OCI-LY7 (cell line): ENCODE data around the gene KIF1A. TPM values are rescaled to one million over a fixed set of nuclear protein-coding genes. Genes with fewer than 3 reads are reported as not detected.

Experiments used
- BruUV-seq: library from RNA; stranded (reverse); fragments of 400-500 nt; replicated peaks from 2 replicates; lab custom pipeline; 2021; lab: Mats Ljungman, UMichigan
- CTCF ChIA-PET: fragments of 300-600 bp; sonication (Branson Sonifier 250); formaldehyde crosslinking; loops from one replicate; lab custom pipeline; 2022; ENCODE audit warnings: antibody characterized with exemption; ENCODE audit not compliant: unreplicated experiment; lab: Charles Lee
- POLR2A ChIA-PET: fragments of 300-600 bp; sonication (Branson Sonifier 250); formaldehyde crosslinking; loops from one replicate; lab custom pipeline; 2022; ENCODE audit warnings: antibody characterized with exemption; lab: Charles Lee
- DNase-seq: peaks from one replicate; pipeline ENCODE4 v3.0.0-alpha.2; 2015; ENCODE audit warnings: low spot score
- H2AFZ ChIP-seq: fragments of 200-600 bp; sonication (generic), shearing (Covaris generic); 2 replicates; pipeline ENCODE4 v1.6.1; 2014; ENCODE audit warnings: mild to moderate bottlenecking, antibody characterized with exemption, low read length, moderate library complexity
- H3K27ac ChIP-seq: fragments of 200-600 bp; sonication (generic); 2 replicates; pipeline ENCODE4 v1.5.1; 2014; ENCODE audit warnings: mixed run types, low read depth, mild to moderate bottlenecking, moderate library complexity, low read length, inconsistent platforms; ENCODE audit not compliant: poor library complexity, severe bottlenecking
- H3K36me3 ChIP-seq: fragments of 200-600 bp; sonication (generic); 2 replicates; pipeline ENCODE4 v1.6.1; 2014; ENCODE audit warnings: mild to moderate bottlenecking, antibody characterized with exemption, low read length, moderate library complexity, mixed read lengths; ENCODE audit not compliant: insufficient read depth
- H3K4me1 ChIP-seq: fragments of 200-600 bp; sonication (generic); 2 replicates; pipeline ENCODE4 v1.5.1; 2014; ENCODE audit warnings: mild to moderate bottlenecking, low read length; ENCODE audit not compliant: insufficient read depth, poor library complexity, severe bottlenecking
- H3K4me2 ChIP-seq: fragments of 200-600 bp; sonication (generic); 2 replicates; pipeline ENCODE4 v1.6.1; 2014; ENCODE audit warnings: mild to moderate bottlenecking, low read length
- H3K4me3 ChIP-seq: fragments of 200-600 bp; sonication (generic); 2 replicates; pipeline ENCODE4 v1.5.1; 2014; ENCODE audit warnings: mild to moderate bottlenecking, low read depth, low read length; ENCODE audit not compliant: poor library complexity, severe bottlenecking
- H3K79me2 ChIP-seq: fragments of 200-600 bp; sonication (generic); 2 replicates; pipeline ENCODE4 v1.6.1; 2016; ENCODE audit warnings: low read depth, mild to moderate bottlenecking, low read length, moderate library complexity, mixed read lengths; ENCODE audit not compliant: insufficient read depth
- H3K9me2 ChIP-seq: fragments of 200-600 bp; sonication (generic); 2 replicates; pipeline ENCODE4 v1.6.1; 2016; ENCODE audit warnings: mild to moderate bottlenecking, low read length, mixed read lengths; ENCODE audit not compliant: insufficient read depth
- H3K9me3 ChIP-seq: fragments of 200-600 bp; sonication (generic); 2 replicates; pipeline ENCODE4 v1.6.1; 2014; ENCODE audit warnings: mild to moderate bottlenecking, mixed run types, low read length, mixed read lengths
- H4K20me1 ChIP-seq: fragments of 200-600 bp; sonication (generic); 2 replicates; pipeline ENCODE4 v1.6.1; 2014; ENCODE audit warnings: mild to moderate bottlenecking, antibody characterized with exemption, low read length, moderate library complexity, mixed read lengths; ENCODE audit not compliant: insufficient read depth
- EZH2phosphoT487 ChIP-seq: fragments of 200-600 bp; sonication (generic); IDR thresholded peaks from 2 replicates; pipeline ENCODE4 v1.6.1; 2018; ENCODE audit warnings: low read depth, borderline replicate concordance, mild to moderate bottlenecking, mixed run types, antibody characterized with exemption, low read length, moderate library complexity, mixed read lengths
- intact Hi-C: fragments of 100-400 bp; cut with micrococcal nuclease; formaldehyde crosslinking; loops from one replicate; pipeline ENCODE4 v1.10.0; 2022; ENCODE audit not compliant: unreplicated experiment
- total RNA-seq, 2 experiments: library from RNA; depleted of rRNA in 1 of 2; stranded (reverse); fragments of >200 nt in 1 of 2; shearing (Covaris generic) in 1 of 2; gene quantifications; 2 replicates each; pipeline ENCODE4 v1.2.3, GENCODE V29; 2014 to 2022
- TF ChIP-seq, protein P1 (sequence below): fragments of 200-600 bp; sonication (generic); conservative IDR thresholded peaks from 2 replicates; pipeline ENCODE4 v1.5.1; 2014; ENCODE audit warnings: mild to moderate bottlenecking, antibody characterized with exemption, low read length, moderate library complexity, mixed read lengths

The KIF1A gene
- total RNA-seq, 2 experiments from 2014 or later: not detected

DNA sequence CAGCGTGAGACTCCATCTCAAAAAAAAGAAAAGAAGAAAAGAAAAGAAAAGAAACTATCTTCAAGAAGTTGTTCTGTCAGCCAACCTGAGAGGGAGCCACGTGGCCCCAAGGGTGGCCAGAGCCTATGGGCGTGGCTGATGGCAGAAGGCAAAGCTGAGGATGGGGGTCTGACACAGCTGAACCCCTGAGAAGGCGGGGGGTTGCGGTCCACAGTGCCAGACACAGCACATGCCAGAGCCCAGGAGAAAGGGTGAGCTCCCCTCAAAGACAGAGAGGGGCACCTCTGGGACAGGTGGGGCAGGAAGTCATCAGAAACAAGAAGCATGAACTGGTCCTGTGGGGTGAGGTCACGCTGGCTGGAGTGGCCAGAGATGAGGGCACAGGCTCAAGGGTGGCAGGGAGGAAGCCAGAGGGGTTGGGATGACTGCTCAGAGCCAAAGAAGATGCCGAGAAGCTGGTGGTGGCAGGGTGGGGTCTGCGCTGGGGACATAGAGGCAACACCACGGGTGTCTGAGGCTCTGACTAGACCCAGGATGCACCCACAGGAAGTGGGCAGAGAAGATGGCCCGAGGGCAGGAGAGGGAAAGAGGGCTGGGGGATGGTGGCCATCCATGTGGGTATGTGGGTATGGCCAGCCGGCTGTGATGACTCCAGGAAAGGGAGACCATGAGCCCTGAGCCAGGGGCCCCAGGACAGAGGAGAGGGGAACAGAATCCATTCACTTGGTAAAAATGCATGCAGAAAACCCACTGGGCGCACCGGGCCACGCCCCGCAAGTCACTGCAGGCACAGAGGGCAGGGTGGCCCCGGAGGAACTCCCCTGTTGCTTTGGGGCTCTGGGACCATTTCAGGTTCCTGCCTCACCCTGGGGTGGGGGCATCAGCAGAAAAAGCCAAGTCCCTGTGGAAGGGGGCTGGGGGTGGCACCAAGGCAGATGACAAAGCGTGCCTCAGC, 8.4 kb downstream of the KIF1A start:
- no peaks in the 10 kb centered on the region for H3K79me2 ChIP-seq
- POLR2A ChIA-PET: no interaction called here
- no peaks in the 10 kb centered on the region for H3K4me1 ChIP-seq
- 0 out of 2 replicates have a peak, but pooled peaks cover 5% of the 10 kb centered on the region for H3K9me3 ChIP-seq
- H3K36me3 ChIP-seq: no peaks in the 10 kb centered on the region
- H4K20me1 ChIP-seq: no peaks in the 10 kb centered on the region
- no peak overlapping the region for H3K4me2 ChIP-seq
- no TSS peak for BruUV-seq
- no peak overlapping the region for H2AFZ ChIP-seq
- no peak for DNase-seq
- no peak overlapping the region for H3K27ac ChIP-seq
- CTCF ChIA-PET: no interaction called here
- H3K4me3 ChIP-seq: no peak overlapping the region
- intact Hi-C loops: no loop called here
- H3K9me2 ChIP-seq: no peaks in the 10 kb centered on the region
- no peak for TF ChIP-seq EZH2phosphoT487
- TF ChIP-seq, protein P1, sequence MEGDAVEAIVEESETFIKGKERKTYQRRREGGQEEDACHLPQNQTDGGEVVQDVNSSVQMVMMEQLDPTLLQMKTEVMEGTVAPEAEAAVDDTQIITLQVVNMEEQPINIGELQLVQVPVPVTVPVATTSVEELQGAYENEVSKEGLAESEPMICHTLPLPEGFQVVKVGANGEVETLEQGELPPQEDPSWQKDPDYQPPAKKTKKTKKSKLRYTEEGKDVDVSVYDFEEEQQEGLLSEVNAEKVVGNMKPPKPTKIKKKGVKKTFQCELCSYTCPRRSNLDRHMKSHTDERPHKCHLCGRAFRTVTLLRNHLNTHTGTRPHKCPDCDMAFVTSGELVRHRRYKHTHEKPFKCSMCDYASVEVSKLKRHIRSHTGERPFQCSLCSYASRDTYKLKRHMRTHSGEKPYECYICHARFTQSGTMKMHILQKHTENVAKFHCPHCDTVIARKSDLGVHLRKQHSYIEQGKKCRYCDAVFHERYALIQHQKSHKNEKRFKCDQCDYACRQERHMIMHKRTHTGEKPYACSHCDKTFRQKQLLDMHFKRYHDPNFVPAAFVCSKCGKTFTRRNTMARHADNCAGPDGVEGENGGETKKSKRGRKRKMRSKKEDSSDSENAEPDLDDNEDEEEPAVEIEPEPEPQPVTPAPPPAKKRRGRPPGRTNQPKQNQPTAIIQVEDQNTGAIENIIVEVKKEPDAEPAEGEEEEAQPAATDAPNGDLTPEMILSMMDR: no peak

DNA sequence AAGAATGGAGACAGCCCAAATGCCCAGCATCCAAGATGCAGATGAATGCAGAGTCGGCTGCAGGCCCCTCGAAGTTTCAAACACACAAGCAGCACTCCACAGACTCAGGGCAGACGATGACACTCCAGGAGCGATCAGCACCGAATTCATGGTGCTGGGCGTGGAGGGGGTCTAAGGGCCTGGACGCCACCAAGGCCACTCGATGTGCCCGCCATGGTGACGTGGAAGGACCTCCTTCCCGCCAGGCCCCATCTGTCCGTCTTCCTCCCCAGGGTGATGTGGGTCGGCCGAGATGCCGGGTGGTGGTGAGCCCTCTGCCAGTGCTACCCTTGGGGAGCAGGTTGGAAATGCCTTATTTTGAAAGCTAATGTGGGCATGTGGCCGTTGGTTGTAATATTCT, 9.4 kb downstream of the KIF1A start:
- Histone ChIP-seq H3K36me3 (no peaks in the 10 kb centered on the region), H3K9me2 (no peaks in the 10 kb centered on the region), H3K9me3 (0 out of 2 replicates have a peak, but pooled peaks cover 5% of the 10 kb centered on the region), H3K4me1 (no peaks in the 10 kb centered on the region), H3K4me3 (no peak overlapping the region), H3K79me2 (no peaks in the 10 kb centered on the region), H4K20me1 (no peaks in the 10 kb centered on the region), H2AFZ (no peak overlapping the region), H3K4me2 (no peak overlapping the region), H3K27ac (no peak overlapping the region)
- DNase-seq: no peak
- ChIA-PET CTCF (no interaction called here), POLR2A (no interaction called here)
- TF ChIP-seq, protein P1: no peak
- TF ChIP-seq EZH2phosphoT487: no peak
- BruUV-seq: no TSS peak
- intact Hi-C loops: no loop called here

- no peak for DNase-seq
- no peak overlapping the region for H3K4me3 ChIP-seq
- no peaks in the 10 kb centered on the region for H3K4me1 ChIP-seq
- no peak overlapping the region for H2AFZ ChIP-seq
- no peaks in the 10 kb centered on the region for H4K20me1 ChIP-seq
- ChIA-PET POLR2A (no interaction called here), CTCF (no interaction called here)
- no TSS peak for BruUV-seq
- no peak overlapping the region for H3K27ac ChIP-seq
- no peak for TF ChIP-seq EZH2phosphoT487
- TF ChIP-seq, protein P1: peak; percentile 52
- H3K36me3 ChIP-seq: no peaks in the 10 kb centered on the region
- intact Hi-C loops: no loop called here
- no peaks in the 10 kb centered on the region for H3K79me2 ChIP-seq
- H3K4me2 ChIP-seq: no peak overlapping the region
- 0 out of 2 replicates have a peak, but pooled peaks cover 5% of the 10 kb centered on the region for H3K9me3 ChIP-seq
- H3K9me2 ChIP-seq: no peaks in the 10 kb centered on the region
Measured at GRCh38 chr2:240810199-240810598, 9.8 kb downstream of the KIF1A start.
